Peyer's patch (tissue), 4 donors: ENCODE measurements around the gene TSPAN9.
A peak's percentile ranks its signal among the peaks of the same experiment; 100 is the strongest.

ENCODE experiments used
- CTCF ChIP-seq, 6 experiments: fragments of 450-650 bp in 4 of 6; fragments of 200-600 bp in 2 of 6; sonication (generic) in 1 of 6; IDR thresholded peaks; one replicate each; pipeline ENCODE4 v1.5.1; 2017 to 2019; ENCODE audit warnings: antibody characterized with exemption in 6 of 6, mild to moderate bottlenecking in 3 of 6, moderate library complexity in 1 of 6
- POLR2A ChIP-seq, 2 donors: fragments of 450-650 bp; IDR thresholded peaks; one replicate each; pipeline ENCODE4 v1.5.1; 2017; ENCODE audit warnings: antibody characterized with exemption in 2 of 2, mild to moderate bottlenecking in 2 of 2, moderate library complexity in 2 of 2

- TF ChIP-seq CTCF (IDR thresholded peaks at IDR 0.05), result peak; percentile 26 to 91 (median 86)
- no peak for TF ChIP-seq POLR2A (IDR thresholded peaks at IDR 0.05)
Observed at GRCh38 chr12:3275171-3276041, 198.2 kb downstream of the TSPAN9 start.
